H9 (cell line): Measurements from ENCODE around the gene POLR2A. TPM values are rescaled to one million over a fixed set of nuclear protein-coding genes. Genes with fewer than 3 reads are reported as not detected.

Experiments used
- DNase-seq: peaks from one replicate; pipeline ENCODE4 v3.0.0-alpha.2; 2017
- H2AFZ ChIP-seq: one replicate; pipeline ENCODE4 v1.6.1; 2013; ENCODE audit warnings: mild to moderate bottlenecking, low read length, control low read depth, moderate library complexity
- H2AK5ac ChIP-seq: 2 replicates; pipeline ENCODE4 v1.6.1; 2013; ENCODE audit warnings: low read length, control low read depth, mixed read lengths; ENCODE audit not compliant: insufficient read length
- H2BK120ac ChIP-seq: one replicate; pipeline ENCODE4 v1.6.1; 2013; ENCODE audit warnings: low read depth, mild to moderate bottlenecking, low read length, control low read depth, inconsistent platforms; ENCODE audit not compliant: poor library complexity, severe bottlenecking
- H2BK12ac ChIP-seq: 2 replicates; pipeline ENCODE4 v1.6.1; 2013; ENCODE audit warnings: low read length, control low read depth, mixed read lengths, low read depth; ENCODE audit not compliant: insufficient read length
- H2BK15ac ChIP-seq: 2 replicates; pipeline ENCODE4 v1.6.1; 2013; ENCODE audit warnings: low read depth, low read length, control low read depth
- H2BK20ac ChIP-seq: one replicate; pipeline ENCODE4 v1.6.1; 2013; ENCODE audit warnings: low read depth, mild to moderate bottlenecking, low read length, control low read depth, inconsistent platforms; ENCODE audit not compliant: poor library complexity, severe bottlenecking
- H2BK5ac ChIP-seq: 2 replicates; pipeline ENCODE4 v1.6.1; 2013; ENCODE audit warnings: low read length, control low read depth, mixed read lengths; ENCODE audit not compliant: insufficient read length
- H3K14ac ChIP-seq: 2 replicates; pipeline ENCODE4 v1.6.1; 2013; ENCODE audit warnings: low read length, control low read depth; ENCODE audit not compliant: insufficient read depth
- H3K18ac ChIP-seq: 2 replicates; pipeline ENCODE4 v1.6.1; 2013; ENCODE audit warnings: low read depth, mild to moderate bottlenecking, mixed read lengths, low read length, control low read depth; ENCODE audit not compliant: insufficient read length
- H3K23ac ChIP-seq: 2 replicates; pipeline ENCODE4 v1.6.1; 2013; ENCODE audit warnings: low read length, control low read depth, mixed read lengths, low read depth; ENCODE audit not compliant: insufficient read length
- H3K23me2 ChIP-seq: 2 replicates; pipeline ENCODE4 v1.6.1; 2013; ENCODE audit warnings: low read depth, mild to moderate bottlenecking, mixed read lengths, low read length, control low read depth; ENCODE audit not compliant: insufficient read length, poor library complexity, severe bottlenecking
- H3K27ac ChIP-seq: 2 replicates; pipeline ENCODE4 v1.5.1; 2013; ENCODE audit warnings: low read length, control low read depth, mixed read lengths, low read depth; ENCODE audit not compliant: insufficient read length
- H3K27me3 ChIP-seq: 2 replicates; pipeline ENCODE4 v1.6.1; 2013; ENCODE audit warnings: low read length, control low read depth, inconsistent platforms; ENCODE audit not compliant: insufficient read depth
- H3K4ac ChIP-seq: 2 replicates; pipeline ENCODE4 v1.6.1; 2013; ENCODE audit warnings: low read depth, mild to moderate bottlenecking, control low read depth, inconsistent platforms, low read length, moderate library complexity
- H3K4me1 ChIP-seq: 2 replicates; pipeline ENCODE4 v1.6.1; 2013; ENCODE audit warnings: low read length, control low read depth, inconsistent platforms; ENCODE audit not compliant: insufficient read depth
- H3K4me2 ChIP-seq: 2 replicates; pipeline ENCODE4 v1.6.1; 2013; ENCODE audit warnings: low read length, control low read depth, mixed read lengths; ENCODE audit not compliant: insufficient read length, insufficient read depth
- H3K56ac ChIP-seq: 2 replicates; pipeline ENCODE4 v1.6.1; 2013; ENCODE audit warnings: low read depth, mild to moderate bottlenecking, mixed read lengths, low read length, control low read depth; ENCODE audit not compliant: insufficient read length
- H3K79me1 ChIP-seq: 2 replicates; pipeline ENCODE4 v1.6.1; 2013; ENCODE audit warnings: low read depth, mild to moderate bottlenecking, moderate library complexity, low read length, control low read depth, inconsistent platforms; ENCODE audit not compliant: insufficient read depth, poor library complexity, severe bottlenecking
- H3K79me2 ChIP-seq: 2 replicates; pipeline ENCODE4 v1.6.1; 2013; ENCODE audit warnings: low read length, control low read depth, inconsistent platforms; ENCODE audit not compliant: insufficient read depth
- H3K9ac ChIP-seq: 2 replicates; pipeline ENCODE4 v1.6.1; 2013; ENCODE audit warnings: low read length, control low read depth, mixed read lengths; ENCODE audit not compliant: insufficient read length; ENCODE audit errors: extremely low read depth
- H3K9me3 ChIP-seq: one replicate; pipeline ENCODE4 v1.6.1; 2013; ENCODE audit warnings: low read depth, low read length, inconsistent platforms; ENCODE audit not compliant: control insufficient read depth
- H3T11ph ChIP-seq: one replicate; pipeline ENCODE4 v1.6.1; 2013; ENCODE audit warnings: mild to moderate bottlenecking, low read length, control low read depth, inconsistent platforms
- H4K20me1 ChIP-seq: one replicate; pipeline ENCODE4 v1.6.1; 2013; ENCODE audit not compliant: control insufficient read depth, insufficient read length, insufficient read depth
- H4K5ac ChIP-seq: 2 replicates; pipeline ENCODE4 v1.6.1; 2013; ENCODE audit warnings: low read depth, mild to moderate bottlenecking, mixed read lengths, low read length, control low read depth; ENCODE audit not compliant: insufficient read length
- H4K8ac ChIP-seq: replicated peaks from 2 replicates; pipeline ENCODE4 v1.6.1; 2013; ENCODE audit warnings: low read length, control low read depth, mixed read lengths, low read depth; ENCODE audit not compliant: insufficient read length
- H4K91ac ChIP-seq: 2 replicates; pipeline ENCODE4 v1.6.1; 2013; ENCODE audit warnings: low read depth, mild to moderate bottlenecking, moderate library complexity, mixed read lengths, low read length, control low read depth; ENCODE audit not compliant: insufficient read length
- H3K27ac Mint-ChIP-seq, 3 experiments: 2 replicates in 2 of 3; 3 replicates in 1 of 3; pipeline ENCODE4 v1.8.0; 2020 to 2021; ENCODE audit warnings: mixed read lengths in 3 of 3, mild to moderate bottlenecking in 1 of 3, moderate library complexity in 1 of 3
- H3K27me3 Mint-ChIP-seq: 2 replicates; pipeline ENCODE4 v1.8.0; 2021; ENCODE audit warnings: low read depth, mild to moderate bottlenecking, moderate library complexity, mixed read lengths
- H3K36me3 Mint-ChIP-seq, 3 experiments: 2 replicates in 2 of 3; 3 replicates in 1 of 3; pipeline ENCODE4 v1.8.0; 2020 to 2021; ENCODE audit warnings: low read depth in 3 of 3, mixed read lengths in 3 of 3; ENCODE audit not compliant: insufficient read depth in 1 of 3
- H3K4me1 Mint-ChIP-seq, 2 experiments: 2 replicates each; pipeline ENCODE4 v1.8.0; 2020; ENCODE audit warnings: mixed read lengths in 2 of 2
- H3K4me3 Mint-ChIP-seq, 2 experiments: 2 replicates in 1 of 2; 3 replicates in 1 of 2; pipeline ENCODE4 v1.8.0; 2020 to 2021; ENCODE audit warnings: mild to moderate bottlenecking in 2 of 2, mixed read lengths in 2 of 2, moderate library complexity in 1 of 2
- H3K9me3 Mint-ChIP-seq, 2 experiments: 2 replicates in 1 of 2; 3 replicates in 1 of 2; pipeline ENCODE4 v1.8.0; 2020; ENCODE audit warnings: mild to moderate bottlenecking in 2 of 2, mixed read lengths in 2 of 2, moderate library complexity in 1 of 2
- CTCF ChIP-seq: fragments of 200-600 bp; sonication (generic); conservative IDR thresholded peaks from 3 replicates; pipeline ENCODE4 v1.8.0; 2021; ENCODE audit warnings: antibody characterized with exemption, mild to moderate bottlenecking
- WGBS: extraction: QIAGEN DNeasy Blood & Tissue Kit; methylation state at CpG from one replicate; pipeline ENCODE4 v1.1.7; 2013; ENCODE audit warnings: missing lambda C conversion rate, low lambda C conversion rate, mixed read lengths; ENCODE audit not compliant: insufficient read length; ENCODE audit errors: extremely low coverage; 5-methylcytosine and 5-hydroxymethylcytosine counted together
- total RNA-seq: library from RNA; stranded (reverse); gene quantifications from 2 replicates; pipeline ENCODE4 v1.2.1, GENCODE V29; 2021

POLR2A gene
- total RNA-seq, 1 experiment from 2014 or later, result 153 TPM

GRCh38 chr17:7493941-7494340 lies 9.8 kb downstream of the POLR2A start:
- Mint-ChIP-seq H3K27ac (0 out of 7 replicates have a peak overlapping the region, but pooled peaks of 1 of the 3 experiments have one; percentile 68), H3K36me3 (peaks cover 55 to 80% (median 63%) of the 10 kb centered on the region in 3 experiments), H3K4me3 (no peak overlapping the region), H3K27me3 (no peaks in the 10 kb centered on the region), H3K9me3 (no peaks in the 10 kb centered on the region), H3K4me1 (peaks cover 6 to 11% of the 10 kb centered on the region in 2 experiments)
- no peaks in the 10 kb centered on the region for H3K27me3 ChIP-seq
- H4K20me1 ChIP-seq, result peaks cover 2% of the 10 kb centered on the region
- H3K9ac ChIP-seq, result no peak overlapping the region
- no peak overlapping the region for H2BK5ac ChIP-seq
- no peak for DNase-seq
- H2BK12ac ChIP-seq, result no peak overlapping the region
- H3K23me2 ChIP-seq, result no peaks in the 10 kb centered on the region
- H3T11ph ChIP-seq, result no peak overlapping the region
- no peak overlapping the region for H2AK5ac ChIP-seq
- H3K27ac ChIP-seq, result no peak overlapping the region
- H4K5ac ChIP-seq, result no peak overlapping the region
- H3K18ac ChIP-seq, result no peak overlapping the region
- no peak overlapping the region for H4K91ac ChIP-seq
- H4K8ac ChIP-seq, result no peak overlapping the region
- H3K14ac ChIP-seq, result no peak overlapping the region
- no peak overlapping the region for H3K23ac ChIP-seq
- no peaks in the 10 kb centered on the region for H3K9me3 ChIP-seq
- no peak overlapping the region for H2BK15ac ChIP-seq
- H3K4ac ChIP-seq, result no peak overlapping the region
- TF ChIP-seq CTCF, result no peak
- H3K4me2 ChIP-seq, result no peak overlapping the region
- H3K56ac ChIP-seq, result no peak overlapping the region
- peaks cover 8% of the 10 kb centered on the region for H3K79me1 ChIP-seq
- no CpG with 5 or more reads among the region's 3 CpGs for WGBS
- no peak overlapping the region for H2BK20ac ChIP-seq
- H2BK120ac ChIP-seq, result no peak overlapping the region
- peaks cover 48% of the 10 kb centered on the region for H3K79me2 ChIP-seq
- no peak overlapping the region for H2AFZ ChIP-seq
- no peaks in the 10 kb centered on the region for H3K4me1 ChIP-seq
